Prostate gland (tissue), 2 donors: ENCODE measurements around the gene TRDMT1. TPM values are rescaled to one million over a fixed set of nuclear protein-coding genes. Genes with fewer than 3 reads are reported as not detected.

Experiments used
- DNase-seq: peaks from one replicate; pipeline ENCODE4 v3.0.0-alpha.2; 2019; ENCODE audit warnings: low spot score
- H3K27ac ChIP-seq, 2 donors: fragments of 200-600 bp; sonication (generic); 2 replicates each; pipeline ENCODE4 v1.5.1; 2017 to 2019
- H3K27me3 ChIP-seq: fragments of 200-600 bp; sonication (generic); replicated peaks from 2 replicates; pipeline ENCODE4 v1.5.1; 2019; ENCODE audit not compliant: insufficient read depth
- H3K36me3 ChIP-seq, 2 donors: fragments of 200-600 bp; sonication (generic); 1 replicate in 1 of 2; 2 replicates in 1 of 2; pipeline versions ENCODE4 v1.5.1 to v1.8.1; 2017 to 2019
- H3K4me1 ChIP-seq: fragments of 200-600 bp; sonication (generic); replicated peaks from 2 replicates; pipeline ENCODE4 v1.5.1; 2019
- H3K4me3 ChIP-seq, 2 donors: fragments of 200-600 bp; sonication (generic); 2 replicates each; pipeline ENCODE4 v1.5.1; 2017 to 2019
- H3K9me3 ChIP-seq: fragments of 200-600 bp; sonication (generic); 2 replicates; pipeline ENCODE4 v1.5.1; 2017
- CTCF ChIP-seq, 4 experiments: fragments of 200-600 bp in 2 of 4; fragments of 450-650 bp in 2 of 4; sonication (generic) in 2 of 4; IDR thresholded peaks; 1 replicate in 3 of 4; 2 replicates in 1 of 4; pipeline ENCODE4 v1.5.1; 2016 to 2019; ENCODE audit warnings: antibody characterized with exemption in 4 of 4, mild to moderate bottlenecking in 2 of 4, moderate library complexity in 2 of 4
- POLR2A ChIP-seq: fragments of 450-650 bp; IDR thresholded peaks from one replicate; pipeline ENCODE4 v1.6.1; 2016; ENCODE audit warnings: antibody characterized with exemption, mild to moderate bottlenecking
- POLR2AphosphoS5 ChIP-seq: sonication (generic); formaldehyde crosslinking; IDR thresholded peaks from one replicate; pipeline ENCODE4 v1.6.1; 2017; ENCODE audit warnings: antibody characterized with exemption
- WGBS: methylation state at CpG from one replicate; pipeline ENCODE4 v1.1.5; 2018; 5-methylcytosine and 5-hydroxymethylcytosine counted together
- intact Hi-C: fragments of 100-400 bp; cut with DNase I; formaldehyde crosslinking; loops from one replicate; pipeline ENCODE4 v1.14.2; 2022
- total RNA-seq, 2 donors: library from RNA; depleted of rRNA; stranded (reverse); fragments of >200 nt; gene quantifications; one replicate each; pipeline ENCODE4 v1.1.0, GENCODE V29; 2016

Gene TRDMT1
- total RNA-seq, 2 donors from 2014 or later: 6.5 to 9.9 TPM

- Histone ChIP-seq H3K4me1 (no peaks in the 10 kb centered on the region), H3K4me3 (no peak overlapping the region), H3K9me3 (no peaks in the 10 kb centered on the region), H3K27ac (no peak overlapping the region), H3K27me3 (no peaks in the 10 kb centered on the region), H3K36me3 (no peaks in the 10 kb centered on the region)
- no peak for DNase-seq
- TF ChIP-seq POLR2A (no peak), POLR2AphosphoS5 (no peak), CTCF (IDR thresholded peaks at IDR 0.05) (no peak)
- intact Hi-C loops: no loop called here
- WGBS: 35% methylated on average over 1 of the region's 1 CpG
These were observed 49.8 kb downstream of the TRDMT1 start for GRCh38 chr10:17151716-17152115.

- no peak for DNase-seq
- Histone ChIP-seq H3K4me1 (no peaks in the 10 kb centered on the region), H3K36me3 (no peaks in the 10 kb centered on the region), H3K4me3 (no peak overlapping the region), H3K27me3 (no peaks in the 10 kb centered on the region), H3K27ac (no peak overlapping the region), H3K9me3 (no peaks in the 10 kb centered on the region)
- 86% methylated on average over 5 of the region's 5 CpGs for WGBS
- TF ChIP-seq CTCF (IDR thresholded peaks at IDR 0.05) (no peak), POLR2AphosphoS5 (no peak), POLR2A (no peak)
- intact Hi-C loops: no loop called here
These were observed 53.5 kb downstream of the TRDMT1 start for GRCh38 chr10:17147884-17148489.

GRCh38 chr10:17146892-17147291, 54.6 kb downstream of the TRDMT1 start:
- H3K27me3 ChIP-seq: no peaks in the 10 kb centered on the region
- H3K4me1 ChIP-seq: no peaks in the 10 kb centered on the region
- DNase-seq: no peak
- intact Hi-C loops: no loop called here
- no peaks in the 10 kb centered on the region for H3K36me3 ChIP-seq
- no peaks in the 10 kb centered on the region for H3K9me3 ChIP-seq
- no peak overlapping the region for H3K27ac ChIP-seq
- no peak for TF ChIP-seq POLR2AphosphoS5
- TF ChIP-seq CTCF (IDR thresholded peaks at IDR 0.05): no peak
- no peak for TF ChIP-seq POLR2A
- no peak overlapping the region for H3K4me3 ChIP-seq
- 77% methylated on average over 3 of the region's 3 CpGs for WGBS

- intact Hi-C loops: no loop called here
- H3K36me3 ChIP-seq: no peaks in the 10 kb centered on the region
- 95% methylated on average over 1 of the region's 1 CpG for WGBS
- no peaks in the 10 kb centered on the region for H3K9me3 ChIP-seq
- no peaks in the 10 kb centered on the region for H3K4me1 ChIP-seq
- no peak for TF ChIP-seq CTCF (IDR thresholded peaks at IDR 0.05)
- TF ChIP-seq POLR2AphosphoS5: no peak
- no peak for TF ChIP-seq POLR2A
- DNase-seq: no peak
- H3K27ac ChIP-seq: no peak overlapping the region
- no peaks in the 10 kb centered on the region for H3K27me3 ChIP-seq
- no peak overlapping the region for H3K4me3 ChIP-seq
These were observed 56.2 kb downstream of the TRDMT1 start for GRCh38 chr10:17145239-17145638.

- 66% methylated on average over 5 of the region's 5 CpGs for WGBS
- Histone ChIP-seq H3K36me3 (no peaks in the 10 kb centered on the region), H3K27ac (no peak overlapping the region), H3K4me3 (no peak overlapping the region), H3K4me1 (no peaks in the 10 kb centered on the region), H3K9me3 (no peaks in the 10 kb centered on the region), H3K27me3 (no peaks in the 10 kb centered on the region)
- no peak for DNase-seq
- TF ChIP-seq CTCF (IDR thresholded peaks at IDR 0.05) (no peak), POLR2AphosphoS5 (no peak), POLR2A (no peak)
- intact Hi-C loops: no loop called here
These were observed 56.7 kb downstream of the TRDMT1 start for GRCh38 chr10:17144757-17145156.
